Transverse colon (tissue), 4 donors: ENCODE data around the gene COA5.

ENCODE experiments used
- EP300 ChIP-seq: sonication (generic); formaldehyde crosslinking; IDR thresholded peaks from one replicate; pipeline ENCODE4 v1.6.1; 2017; ENCODE audit warnings: antibody characterized with exemption, low read depth
- POLR2A ChIP-seq: fragments of 450-650 bp; IDR thresholded peaks from one replicate; pipeline ENCODE4 v1.6.1; 2016; ENCODE audit warnings: antibody characterized with exemption, mild to moderate bottlenecking, moderate library complexity
- POLR2AphosphoS5 ChIP-seq, 3 donors: sonication (generic); formaldehyde crosslinking; IDR thresholded peaks; one replicate each; pipeline ENCODE4 v1.6.1; 2016; ENCODE audit warnings: antibody characterized with exemption in 3 of 3
- TF ChIP-seq, protein P1 (sequence below), 5 experiments: fragments of 200-600 bp in 3 of 5; fragments of 450-650 bp in 2 of 5; sonication (generic) in 3 of 5; IDR thresholded peaks; 1 replicate in 2 of 5; 2 replicates in 3 of 5; pipeline ENCODE4 v1.5.1; 2016 to 2017; ENCODE audit warnings: antibody characterized with exemption in 5 of 5, inconsistent platforms in 3 of 5, mild to moderate bottlenecking in 2 of 5, moderate library complexity in 1 of 5

DNA sequence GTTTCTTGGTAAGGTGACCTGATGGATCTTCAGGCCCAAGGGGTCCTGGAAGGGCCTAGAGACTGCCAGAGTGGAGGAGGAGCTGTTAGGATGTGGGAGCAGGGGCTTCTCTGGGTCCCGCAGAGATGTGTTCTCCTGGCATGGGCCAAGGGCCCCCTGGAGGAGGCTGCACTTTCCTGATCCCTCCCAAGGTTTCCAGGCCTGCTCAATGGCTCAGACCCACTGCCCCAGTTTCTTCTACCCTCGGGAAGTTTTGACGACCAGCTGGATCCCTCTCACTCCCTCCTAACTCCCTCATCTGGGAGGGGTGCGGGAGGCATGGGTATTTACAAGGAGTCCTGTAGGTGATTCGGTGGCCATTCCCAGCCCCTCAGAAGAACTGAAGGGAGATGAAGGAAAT lies 36.1 kb downstream of the COA5 start:
- TF ChIP-seq, protein P1, sequence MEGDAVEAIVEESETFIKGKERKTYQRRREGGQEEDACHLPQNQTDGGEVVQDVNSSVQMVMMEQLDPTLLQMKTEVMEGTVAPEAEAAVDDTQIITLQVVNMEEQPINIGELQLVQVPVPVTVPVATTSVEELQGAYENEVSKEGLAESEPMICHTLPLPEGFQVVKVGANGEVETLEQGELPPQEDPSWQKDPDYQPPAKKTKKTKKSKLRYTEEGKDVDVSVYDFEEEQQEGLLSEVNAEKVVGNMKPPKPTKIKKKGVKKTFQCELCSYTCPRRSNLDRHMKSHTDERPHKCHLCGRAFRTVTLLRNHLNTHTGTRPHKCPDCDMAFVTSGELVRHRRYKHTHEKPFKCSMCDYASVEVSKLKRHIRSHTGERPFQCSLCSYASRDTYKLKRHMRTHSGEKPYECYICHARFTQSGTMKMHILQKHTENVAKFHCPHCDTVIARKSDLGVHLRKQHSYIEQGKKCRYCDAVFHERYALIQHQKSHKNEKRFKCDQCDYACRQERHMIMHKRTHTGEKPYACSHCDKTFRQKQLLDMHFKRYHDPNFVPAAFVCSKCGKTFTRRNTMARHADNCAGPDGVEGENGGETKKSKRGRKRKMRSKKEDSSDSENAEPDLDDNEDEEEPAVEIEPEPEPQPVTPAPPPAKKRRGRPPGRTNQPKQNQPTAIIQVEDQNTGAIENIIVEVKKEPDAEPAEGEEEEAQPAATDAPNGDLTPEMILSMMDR (IDR thresholded peaks at IDR 0.05), result no peak
- no peak for TF ChIP-seq EP300
- no peak for TF ChIP-seq POLR2A
- no peak for TF ChIP-seq POLR2AphosphoS5 (IDR thresholded peaks at IDR 0.05)
